SK-N-SH (cell line): ENCODE results near the gene MSX1. TPM values are rescaled to one million over a fixed set of nuclear protein-coding genes. Genes with fewer than 3 reads are reported as not detected.

Source experiments
- CTCF ChIA-PET: fragments of 300-600, 350-600 bp; formaldehyde crosslinking; extraction: SDS; loops from one replicate; lab custom pipeline; 2021; lab: Yijun Ruan, JAX
- POLR2A ChIA-PET: fragments of 350-600 bp; sonication (Branson Sonifier 250); formaldehyde crosslinking; extraction: SDS; loops from one replicate; lab custom pipeline; 2020; ENCODE audit warnings: antibody characterized with exemption, inconsistent platforms; lab: Yijun Ruan, JAX
- DNase-seq: peaks from one replicate; pipeline ENCODE4 v3.0.0; 2012
- H2AFZ ChIP-seq: fragments of 200-600 bp; sonication (generic); 2 replicates; pipeline ENCODE4 v1.8.1; 2016; ENCODE audit warnings: antibody characterized with exemption, mild to moderate bottlenecking, low read depth
- H3F3A ChIP-seq: fragments of 200-600 bp; sonication (generic); replicated peaks from 2 replicates; pipeline ENCODE3; 2016; ENCODE audit warnings: antibody characterized with exemption, mild to moderate bottlenecking; ENCODE audit not compliant: insufficient read depth
- H3K27ac ChIP-seq, 2 experiments: fragments of 200-500 bp in 1 of 2; fragments of 200-600 bp in 1 of 2; sonication (Bioruptor generic) in 1 of 2; sonication (generic), shearing (Covaris generic) in 1 of 2; 2 replicates each; pipeline versions ENCODE4 v1.5.1 to v1.6.1; 2014 to 2016; ENCODE audit warnings: low read depth in 2 of 2, inconsistent platforms in 1 of 2, low read length in 1 of 2, mild to moderate bottlenecking in 1 of 2, mixed read lengths in 1 of 2
- H3K27me3 ChIP-seq: fragments of 200-600 bp; sonication (generic), shearing (Covaris generic); 2 replicates; pipeline ENCODE4 v1.6.1; 2016; ENCODE audit warnings: mixed run types; ENCODE audit not compliant: insufficient read depth
- H3K36me3 ChIP-seq, 2 experiments: fragments of 200-500 bp in 1 of 2; fragments of 200-600 bp in 1 of 2; sonication (Bioruptor generic) in 1 of 2; sonication (generic) in 1 of 2; replicated peaks in 1 of 2; 2 replicates each; pipeline versions ENCODE3 to v1.5.1; 2014 to 2016; ENCODE audit warnings: low read length in 1 of 2, mild to moderate bottlenecking in 1 of 2; ENCODE audit not compliant: insufficient read depth in 2 of 2, control insufficient read depth in 1 of 2
- H3K4me1 ChIP-seq, 2 experiments: fragments of 200-500 bp in 1 of 2; fragments of 200-600 bp in 1 of 2; sonication (Bioruptor generic) in 1 of 2; sonication (generic), shearing (Covaris generic) in 1 of 2; 2 replicates each; pipeline versions ENCODE4 v1.5.1 to v1.6.1; 2014 to 2016; ENCODE audit warnings: low read depth in 1 of 2, low read length in 1 of 2, mixed run types in 1 of 2; ENCODE audit not compliant: insufficient read depth in 2 of 2, control insufficient read depth in 1 of 2
- H3K4me2 ChIP-seq: fragments of 200-600 bp; sonication (generic), shearing (Covaris generic); 2 replicates; pipeline ENCODE4 v1.6.1; 2017; ENCODE audit warnings: mixed run types
- H3K4me3 ChIP-seq, 2 experiments: fragments of 200-500 bp in 1 of 2; fragments of 200-600 bp in 1 of 2; sonication (Bioruptor generic) in 1 of 2; sonication (generic), shearing (Covaris generic) in 1 of 2; 2 replicates each; pipeline versions ENCODE4 v1.5.1 to v1.8.1; 2014 to 2016; ENCODE audit warnings: low read depth in 2 of 2, inconsistent platforms in 1 of 2, low read length in 1 of 2, mild to moderate bottlenecking in 1 of 2, mixed read lengths in 1 of 2, moderate library complexity in 1 of 2
- H3K79me2 ChIP-seq: fragments of 200-600 bp; sonication (generic); 2 replicates; pipeline ENCODE4 v1.8.1; 2017; ENCODE audit warnings: mild to moderate bottlenecking; ENCODE audit not compliant: insufficient read depth
- H3K9ac ChIP-seq: fragments of 200-600 bp; sonication (generic); 2 replicates; pipeline ENCODE4 v1.6.1; 2017; ENCODE audit warnings: mixed run types
- H3K9me2 ChIP-seq: fragments of 200-600 bp; sonication (generic); 2 replicates; pipeline ENCODE4 v1.6.1; 2017; ENCODE audit warnings: mixed run types
- H3K9me3 ChIP-seq: fragments of 200-600 bp; sonication (generic); 2 replicates; pipeline ENCODE4 v1.6.1; 2017; ENCODE audit warnings: mixed run types, mild to moderate bottlenecking, moderate library complexity
- H4K20me1 ChIP-seq: fragments of 200-600 bp; sonication (generic); 2 replicates; pipeline ENCODE4 v1.6.1; 2017; ENCODE audit warnings: mild to moderate bottlenecking, mixed run types; ENCODE audit not compliant: insufficient read depth
- CHD2 ChIP-seq: fragments of 150-350 bp; IDR thresholded peaks from 2 replicates; pipeline ENCODE4 v1.6.1; 2018; ENCODE audit warnings: low read length; ENCODE audit not compliant: partially characterized antibody
- ELF1 ChIP-seq: IDR thresholded peaks from 2 replicates; pipeline ENCODE4 v1.4.0; 2012
- FOXJ3 ChIP-seq: sonication (generic); formaldehyde crosslinking; IDR thresholded peaks from 2 replicates; pipeline ENCODE4 v1.5.1; 2020; ENCODE audit warnings: mild to moderate bottlenecking, missing genetic modification reagents
- FOXM1 ChIP-seq: IDR thresholded peaks from 2 replicates; pipeline ENCODE4 v1.4.0; 2012; ENCODE audit warnings: low read depth, mild to moderate bottlenecking
- IRF3 ChIP-seq: fragments of 150-350 bp; IDR thresholded peaks from 2 replicates; pipeline ENCODE4 v1.6.1; 2016; ENCODE audit warnings: mild to moderate bottlenecking, low read depth, low read length
- JUND ChIP-seq: IDR thresholded peaks from 2 replicates; pipeline ENCODE4 v1.4.0; 2012
- MAX ChIP-seq: IDR thresholded peaks from 2 replicates; pipeline ENCODE4 v1.4.0; 2012; ENCODE audit warnings: low read depth
- MXI1 ChIP-seq: IDR thresholded peaks from 2 replicates; pipeline ENCODE4 v1.6.1; 2012; ENCODE audit warnings: mild to moderate bottlenecking, low read depth, low read length, improper control_type of control experiment
- NRF1 ChIP-seq: IDR thresholded peaks from 2 replicates; pipeline ENCODE4 v1.6.1; 2012; ENCODE audit warnings: low read depth, mild to moderate bottlenecking, low read length
- PBX3 ChIP-seq: IDR thresholded peaks from 2 replicates; pipeline ENCODE4; 2012
- RCOR1 ChIP-seq: fragments of 150-350 bp; IDR thresholded peaks from 2 replicates; pipeline ENCODE4 v1.6.1; 2017; ENCODE audit warnings: antibody characterized with exemption, low read length
- REST ChIP-seq: IDR thresholded peaks from 2 replicates; pipeline ENCODE4 v1.6.1; 2012; ENCODE audit warnings: mild to moderate bottlenecking, low read depth, low read length, moderate library complexity
- SMC3 ChIP-seq: IDR thresholded peaks from 2 replicates; pipeline ENCODE4 v1.6.1; 2012; ENCODE audit warnings: low read depth, low read length, improper control_type of control experiment
- TAF1 ChIP-seq: IDR thresholded peaks from 2 replicates; pipeline ENCODE4 v1.6.1; 2012; ENCODE audit warnings: low read depth, mild to moderate bottlenecking, low read length, moderate library complexity, borderline replicate concordance
- TEAD4 ChIP-seq: IDR thresholded peaks from 2 replicates; pipeline ENCODE4 v1.4.0; 2012; ENCODE audit warnings: mild to moderate bottlenecking, borderline replicate concordance; ENCODE audit not compliant: insufficient read depth
- USF1 ChIP-seq: IDR thresholded peaks from 2 replicates; pipeline ENCODE4 v1.4.0; 2012; ENCODE audit warnings: low read depth, borderline replicate concordance
- WGBS: methylation state at CpG from one replicate; pipeline ENCODE4 v1.1.6; 2017; ENCODE audit warnings: low lambda C conversion rate; 5-methylcytosine and 5-hydroxymethylcytosine counted together
- polyA plus RNA-seq, 3 experiments: library from polyadenylated mRNA; depleted of rRNA; stranded (reverse); fragments of >200 nt; gene quantifications; 2 replicates each; pipeline ENCODE4 v1.2.3, GENCODE V29; 2012

The MSX1 gene
- polyA plus RNA-seq, 1 of the 3 experiments (the other 2 are of a cell fraction): 2.1 TPM

- 15% methylated on average over 2 of the region's 2 CpGs for WGBS
- Histone ChIP-seq H3K4me3 (no peak overlapping the region), H3K9ac (no peak overlapping the region), H3K4me1 (no peaks in the 10 kb centered on the region), H3K9me2 (no peaks in the 10 kb centered on the region), H3K79me2 (no peaks in the 10 kb centered on the region), H3K36me3 (no peaks in the 10 kb centered on the region), H3K27ac (no peak overlapping the region), H3F3A (no peaks in the 10 kb centered on the region), H3K4me2 (no peak overlapping the region), H3K9me3 (no peaks in the 10 kb centered on the region), H4K20me1 (no peaks in the 10 kb centered on the region), H3K27me3 (peaks cover 11% of the 10 kb centered on the region; the same call in 1 of the 2 replicates), H2AFZ (no peak overlapping the region)
- ChIA-PET CTCF (interaction anchor here (0.9 to 4.4 kb wide), 7 partner anchors 13 to 398 kb away, joined by 3 to 25 read pairs (median 6); no protein-coding TSS in a partner anchor), POLR2A (no interaction called here)
- no peak for DNase-seq
- TF ChIP-seq JUND (no peak), NRF1 (no peak), USF1 (no peak), MAX (no peak), CHD2 (no peak)
Observed at GRCh38 chr4:4881432-4881831, 22.0 kb downstream of the MSX1 start.

- DNase-seq: no peak
- WGBS: 88% methylated on average over 4 of the region's 4 CpGs
- ChIA-PET CTCF (interaction anchor here (1.5 kb wide), 1 partner anchor 9 kb away, joined by 5 read pairs; no protein-coding TSS in a partner anchor), POLR2A (no interaction called here)
- no peak overlapping the region for H3K4me3 ChIP-seq
- no peaks in the 10 kb centered on the region for H4K20me1 ChIP-seq
- H3K36me3 ChIP-seq: no peaks in the 10 kb centered on the region
- no peaks in the 10 kb centered on the region for H3K9me3 ChIP-seq
- no peak overlapping the region for H2AFZ ChIP-seq
- peaks cover 11% of the 10 kb centered on the region; the same call in 1 of the 2 replicates for H3K27me3 ChIP-seq
- no peaks in the 10 kb centered on the region for H3K79me2 ChIP-seq
- H3F3A ChIP-seq: no peaks in the 10 kb centered on the region
- no peaks in the 10 kb centered on the region for H3K9me2 ChIP-seq
- TF ChIP-seq TAF1 (no peak), MXI1 (no peak), FOXM1 (no peak), IRF3 (no peak), CHD2 (no peak), FOXJ3 (CRISPR knock-in tag) (no peak), ELF1 (no peak), REST (no peak), RCOR1 (no peak), SMC3 (no peak), TEAD4 (no peak), PBX3 (no peak)
- no peak overlapping the region for H3K27ac ChIP-seq
- H3K4me1 ChIP-seq: no peaks in the 10 kb centered on the region
- no peak overlapping the region for H3K4me2 ChIP-seq
- H3K9ac ChIP-seq: no peak overlapping the region
Observed at GRCh38 chr4:4884611-4885010, 25.1 kb downstream of the MSX1 start.
